8988T (cell line): ENCODE measurements around the gene KCNJ15.

Source experiments
- DNase-seq: peaks from one replicate; pipeline ENCODE4 v3.0.0; 2011

KCNJ15 gene

GRCh38 chr21:38329162-38329561 lies 72.4 kb downstream of the KCNJ15 start:
- no peak for DNase-seq

GRCh38 chr21:38330666-38331065 lies 73.9 kb downstream of the KCNJ15 start:
- no peak for DNase-seq

- no peak for DNase-seq
Measured at GRCh38 chr21:38333301-38334272, 76.8 kb downstream of the KCNJ15 start.

- DNase-seq = no peak
Measured at GRCh38 chr21:38334866-38335265, 78.1 kb downstream of the KCNJ15 start.

- no peak for DNase-seq
Measured at GRCh38 chr21:38337793-38338192, 81.0 kb downstream of the KCNJ15 start.

GRCh38 chr21:38340131-38340530 lies 83.3 kb downstream of the KCNJ15 start:
- no peak for DNase-seq

- no peak for DNase-seq
Measured at GRCh38 chr21:38341546-38342012, 84.8 kb downstream of the KCNJ15 start.

- no peak for DNase-seq
Measured at GRCh38 chr21:38342739-38343138, 85.9 kb downstream of the KCNJ15 start.

GRCh38 chr21:38343691-38344090 lies 86.9 kb downstream of the KCNJ15 start:
- DNase-seq = no peak

GRCh38 chr21:38346286-38346685 lies 89.5 kb downstream of the KCNJ15 start:
- DNase-seq = no peak

- DNase-seq = no peak
Measured at GRCh38 chr21:38349111-38349746, 92.4 kb downstream of the KCNJ15 start.

- DNase-seq = no peak
Measured at GRCh38 chr21:38349977-38350376, 93.2 kb downstream of the KCNJ15 start.

GRCh38 chr21:38350684-38351083 lies 93.9 kb downstream of the KCNJ15 start:
- no peak for DNase-seq

GRCh38 chr21:38351176-38351959 lies 94.6 kb downstream of the KCNJ15 start:
- no peak for DNase-seq

GRCh38 chr21:38351961-38352521 lies 95.2 kb downstream of the KCNJ15 start:
- no peak for DNase-seq

GRCh38 chr21:38352536-38353219 lies 95.9 kb downstream of the KCNJ15 start:
- DNase-seq = peak; percentile 19

- DNase-seq = no peak
Measured at GRCh38 chr21:38354231-38354630, 97.4 kb downstream of the KCNJ15 start.

GRCh38 chr21:38354746-38355145 lies 98.0 kb downstream of the KCNJ15 start:
- DNase-seq = no peak

GRCh38 chr21:38355353-38355752 lies 98.6 kb downstream of the KCNJ15 start:
- no peak for DNase-seq

GRCh38 chr21:38355992-38356781 lies 99.4 kb downstream of the KCNJ15 start:
- peak; percentile 61 for DNase-seq
